SU-DHL-6 (cell line): ENCODE measurements around the gene ESPN.

Source experiments
- H2AFZ ChIP-seq: fragments of 200-600 bp; sonication (generic); 2 replicates; pipeline ENCODE4 v1.6.1; 2014; ENCODE audit warnings: low read depth, mild to moderate bottlenecking, moderate library complexity, mixed read lengths, antibody characterized with exemption, low read length; ENCODE audit not compliant: severe bottlenecking
- H3F3A ChIP-seq: fragments of 200-600 bp; shearing (Covaris generic); 2 replicates; pipeline ENCODE4 v1.6.0; 2016; ENCODE audit warnings: antibody characterized with exemption, mild to moderate bottlenecking; ENCODE audit not compliant: insufficient read depth
- H3K27ac ChIP-seq: fragments of 200-600 bp; sonication (generic); 2 replicates; pipeline ENCODE4 v1.5.1; 2016; ENCODE audit warnings: low read depth, mild to moderate bottlenecking, low read length, moderate library complexity, mixed read lengths
- H3K27me3 ChIP-seq: fragments of 200-600 bp; sonication (generic), shearing (Covaris generic); 2 replicates; pipeline ENCODE4 v1.6.0; 2014; ENCODE audit warnings: mild to moderate bottlenecking, low read length
- H3K36me3 ChIP-seq: fragments of 200-600 bp; sonication (generic); 2 replicates; pipeline ENCODE4 v1.6.1; 2014; ENCODE audit warnings: mild to moderate bottlenecking, low read length, mixed read lengths
- H3K4me2 ChIP-seq: fragments of 300-600, 200-600 bp; shearing (Covaris generic), sonication (generic); 2 replicates; pipeline ENCODE4 v1.6.0; 2014; ENCODE audit warnings: low read length, low read depth, mild to moderate bottlenecking; ENCODE audit not compliant: poor library complexity, severe bottlenecking
- H3K4me3 ChIP-seq: fragments of 200-600 bp; sonication (generic); 2 replicates; pipeline ENCODE4 v1.5.1; 2014; ENCODE audit warnings: antibody characterized with exemption, low read length, mild to moderate bottlenecking, mixed read lengths; ENCODE audit not compliant: insufficient read depth, poor library complexity, severe bottlenecking
- H3K79me2 ChIP-seq: fragments of 200-600 bp; sonication (generic); 2 replicates; pipeline ENCODE4 v1.6.1; 2014; ENCODE audit warnings: mild to moderate bottlenecking, low read length, moderate library complexity; ENCODE audit not compliant: insufficient read depth
- H3K9ac ChIP-seq: fragments of 200-600 bp; sonication (generic); 2 replicates; pipeline ENCODE4 v1.7.0; 2014; ENCODE audit warnings: mild to moderate bottlenecking, low read length
- H3K9me2 ChIP-seq: fragments of 200-600 bp; sonication (generic); replicated peaks from 2 replicates; pipeline ENCODE4 v1.6.1; 2014; ENCODE audit warnings: low read length; ENCODE audit not compliant: insufficient read depth
- H3K9me3 ChIP-seq: fragments of 200-600 bp; sonication (generic); 2 replicates; pipeline ENCODE4 v1.6.1; 2014; ENCODE audit warnings: low read length, mixed read lengths; ENCODE audit not compliant: insufficient read depth
- H4K20me1 ChIP-seq: fragments of 200-600 bp; sonication (generic); 2 replicates; pipeline ENCODE4 v1.6.1; 2014; ENCODE audit warnings: low read depth, mild to moderate bottlenecking, antibody characterized with exemption, low read length, moderate library complexity, mixed read lengths
- CTCF ChIP-seq: fragments of 200-600 bp; sonication (generic); IDR thresholded peaks from one replicate; pipeline ENCODE4 v1.5.1; 2017; ENCODE audit warnings: antibody characterized with exemption, mild to moderate bottlenecking, low read length, moderate library complexity; ENCODE audit not compliant: insufficient read depth, poor library complexity, severe bottlenecking
- EZH2phosphoT487 ChIP-seq: fragments of 200-600 bp; sonication (generic), shearing (Covaris generic); conservative IDR thresholded peaks from 2 replicates; pipeline ENCODE4 v1.6.1; 2018; ENCODE audit warnings: mild to moderate bottlenecking, antibody characterized with exemption, low read length, moderate library complexity, mixed read lengths

Gene ESPN

GRCh38 chr1:6509919-6510291 is 85.3 kb downstream of the ESPN start:
- Histone ChIP-seq H3K9me2 (no peaks in the 10 kb centered on the region), H3K4me3 (no peak overlapping the region), H3K9ac (no peak overlapping the region), H3K79me2 (no peaks in the 10 kb centered on the region), H3K4me2 (no peak overlapping the region), H4K20me1 (no peaks in the 10 kb centered on the region), H3K9me3 (no peaks in the 10 kb centered on the region), H3K36me3 (no peaks in the 10 kb centered on the region), H3K27me3 (no peaks in the 10 kb centered on the region), H2AFZ (no peak overlapping the region), H3F3A (no peaks in the 10 kb centered on the region), H3K27ac (no peak overlapping the region)
- TF ChIP-seq CTCF (no peak), EZH2phosphoT487 (no peak)

- H3K27me3 ChIP-seq: no peaks in the 10 kb centered on the region
- no peak overlapping the region for H2AFZ ChIP-seq
- H3K9me3 ChIP-seq: no peaks in the 10 kb centered on the region
- no peak overlapping the region for H3K9ac ChIP-seq
- no peaks in the 10 kb centered on the region for H3F3A ChIP-seq
- H3K36me3 ChIP-seq: no peaks in the 10 kb centered on the region
- H3K4me3 ChIP-seq: no peak overlapping the region
- H4K20me1 ChIP-seq: no peaks in the 10 kb centered on the region
- TF ChIP-seq EZH2phosphoT487 (no peak), CTCF (no peak)
- no peaks in the 10 kb centered on the region for H3K9me2 ChIP-seq
- H3K79me2 ChIP-seq: no peaks in the 10 kb centered on the region
- no peak overlapping the region for H3K4me2 ChIP-seq
- no peak overlapping the region for H3K27ac ChIP-seq
Observed at GRCh38 chr1:6510493-6510892, 85.9 kb downstream of the ESPN start.
